GM12878 (cell line): ENCODE measurements around the gene PLPP3.

ENCODE experiments used
- CBFB ChIP-seq: IDR thresholded peaks from 2 replicates; pipeline ENCODE4 v1.6.1; 2016; ENCODE audit warnings: antibody characterized with exemption, low read depth
- CHD2 ChIP-seq: IDR thresholded peaks from 2 replicates; pipeline ENCODE4 v1.6.1; 2011; ENCODE audit warnings: low read depth, low read length, improper control_type of control experiment, borderline replicate concordance
- CTCF ChIP-seq, 3 experiments: IDR thresholded peaks in 2 of 3; conservative IDR thresholded peaks in 1 of 3; 2 replicates each; pipeline ENCODE4 v1.5.1; 2011; ENCODE audit warnings: low read depth in 3 of 3, low read length in 3 of 3, mild to moderate bottlenecking in 3 of 3, control low read depth in 2 of 3, moderate library complexity in 2 of 3, inconsistent platforms in 1 of 3, mixed read lengths in 1 of 3; ENCODE audit not compliant: control insufficient read depth in 2 of 3, insufficient read depth in 1 of 3; ENCODE audit errors: extremely low read depth in 1 of 3
- E2F4 ChIP-seq: IDR thresholded peaks from 2 replicates; pipeline ENCODE4 v1.6.1; 2012; ENCODE audit warnings: low read depth, low read length, improper control_type of control experiment
- POLR2A ChIP-seq: IDR thresholded peaks from 2 replicates; pipeline ENCODE4 v1.6.1; 2011; ENCODE audit warnings: low read depth, mild to moderate bottlenecking, low read length
- RAD21 ChIP-seq: IDR thresholded peaks from 2 replicates; pipeline ENCODE4 v1.6.1; 2011; ENCODE audit warnings: mild to moderate bottlenecking, low read depth, low read length, moderate library complexity; ENCODE audit not compliant: insufficient read depth
- SREBF1 ChIP-seq: IDR thresholded peaks from 2 replicates; pipeline ENCODE4 v1.6.1; 2012; ENCODE audit warnings: mild to moderate bottlenecking, low read length
- USF1 ChIP-seq: IDR thresholded peaks from 2 replicates; pipeline ENCODE4 v1.6.1; 2011; ENCODE audit warnings: borderline replicate concordance, low read depth, mild to moderate bottlenecking, moderate library complexity, mixed read lengths, low read length; ENCODE audit not compliant: insufficient read depth; ENCODE audit errors: extremely low read length
- YY1 ChIP-seq: IDR thresholded peaks from 2 replicates; pipeline ENCODE4 v1.6.1; 2011; ENCODE audit warnings: low read depth, mild to moderate bottlenecking, low read length

- TF ChIP-seq CTCF (IDR thresholded peaks at IDR 0.05 in 2 of 3, conservative IDR thresholded peaks at IDR 0.05 in 1 of 3; ENCODE audit: control insufficient read depth in 2 of 3, extremely low read depth in 1 of 3, insufficient read depth in 1 of 3, low read depth in 3 of 3, low read length in 3 of 3) = no peak
- no peak for TF ChIP-seq POLR2A
- no peak for TF ChIP-seq SREBF1
- TF ChIP-seq RAD21 = no peak
- TF ChIP-seq CHD2 = no peak
- TF ChIP-seq E2F4 = no peak
- no peak for TF ChIP-seq YY1
- TF ChIP-seq USF1 = no peak
- TF ChIP-seq CBFB = no peak
Observed at GRCh38 chr1:56468518-56468917, 110.8 kb downstream of the PLPP3 start.
